Lung microvascular endothelial cell (primary cell): ENCODE data around the gene SNX25. TPM values are rescaled to one million over a fixed set of nuclear protein-coding genes. Genes with fewer than 3 reads are reported as not detected.

Experiments
- DNase-seq, 2 donors: peaks; one replicate each; pipeline versions ENCODE4 v3.0.0 to v3.0.0-alpha.2; 2010; ENCODE audit warnings: low read depth in 2 of 2
- total RNA-seq: library from RNA; depleted of rRNA; stranded (reverse); fragments of >200 nt; gene quantifications from 2 replicates; pipeline ENCODE4 v1.2.1, GENCODE V29; 2014

SNX25 gene
- total RNA-seq, 1 donor from 2014 or later, result 59.5 TPM

GRCh38 chr4:185259719-185260118 is 50.3 kb downstream of the SNX25 start:
- no peak for DNase-seq

DNA sequence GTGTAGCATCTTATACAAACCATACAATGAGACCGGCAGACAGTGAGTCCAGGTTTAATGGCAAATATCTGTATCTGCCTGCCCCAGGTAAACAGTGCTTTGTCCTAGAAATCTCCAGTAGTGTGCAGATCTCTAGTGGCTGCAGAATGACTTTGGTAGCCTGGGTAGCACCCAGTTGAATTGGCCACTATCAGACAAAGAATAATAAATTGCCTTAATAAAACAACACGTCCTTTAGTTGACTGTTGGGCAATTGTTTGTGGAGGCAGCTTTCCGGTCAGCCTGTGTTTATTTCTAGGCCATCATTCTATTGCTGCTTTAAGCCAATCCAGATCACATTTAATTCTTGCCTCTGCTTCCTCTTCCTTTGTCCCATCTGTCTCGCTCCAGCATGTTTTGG is 52.5 kb downstream of the SNX25 start:
- peak; percentile 22 to 31 for DNase-seq

- DNase-seq, result no peak
Observed at GRCh38 chr4:185263419-185263818, 54.0 kb downstream of the SNX25 start.

DNA sequence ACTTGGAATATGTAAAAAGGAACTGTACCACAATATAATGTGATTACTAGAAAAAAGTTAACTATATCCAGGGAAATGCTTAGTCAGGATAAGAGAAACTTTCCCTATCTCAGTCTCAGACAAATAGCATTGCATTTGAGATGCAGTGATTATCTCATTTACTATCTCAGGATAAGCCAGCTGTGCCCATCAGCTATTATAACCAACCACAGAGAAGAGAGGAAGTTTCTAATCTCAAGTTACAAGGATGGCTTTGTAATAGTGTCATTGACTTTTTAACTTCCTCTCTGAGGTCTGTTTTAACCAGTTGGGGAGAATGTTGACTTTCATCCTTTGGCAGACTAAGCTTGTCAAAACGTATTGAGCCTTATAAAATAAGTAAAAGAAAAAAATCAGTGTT is 56.5 kb downstream of the SNX25 start:
- peak in 1 of 2 donors; percentile 39 for DNase-seq

GRCh38 chr4:185269286-185269685 is 59.9 kb downstream of the SNX25 start:
- DNase-seq, result no peak

DNA sequence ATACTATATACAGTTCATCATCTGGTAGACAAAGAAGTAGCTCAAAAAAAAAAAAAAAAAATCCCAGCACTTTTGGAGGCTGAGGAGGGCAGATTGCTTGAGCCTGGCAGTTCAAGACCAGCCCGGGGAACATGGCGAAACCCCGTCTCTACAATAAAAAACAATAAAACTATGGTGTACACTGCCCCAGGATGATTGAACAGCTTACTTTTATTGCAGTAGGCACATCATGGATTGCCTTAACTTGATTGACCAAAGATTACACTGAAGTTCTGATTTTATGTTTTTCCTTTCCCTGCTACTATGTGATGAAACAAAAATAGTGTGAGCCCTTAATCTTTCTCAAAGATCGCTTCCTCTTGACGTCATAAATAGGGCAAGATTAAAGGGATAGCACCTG is 60.6 kb downstream of the SNX25 start:
- DNase-seq, result no peak

DNA sequence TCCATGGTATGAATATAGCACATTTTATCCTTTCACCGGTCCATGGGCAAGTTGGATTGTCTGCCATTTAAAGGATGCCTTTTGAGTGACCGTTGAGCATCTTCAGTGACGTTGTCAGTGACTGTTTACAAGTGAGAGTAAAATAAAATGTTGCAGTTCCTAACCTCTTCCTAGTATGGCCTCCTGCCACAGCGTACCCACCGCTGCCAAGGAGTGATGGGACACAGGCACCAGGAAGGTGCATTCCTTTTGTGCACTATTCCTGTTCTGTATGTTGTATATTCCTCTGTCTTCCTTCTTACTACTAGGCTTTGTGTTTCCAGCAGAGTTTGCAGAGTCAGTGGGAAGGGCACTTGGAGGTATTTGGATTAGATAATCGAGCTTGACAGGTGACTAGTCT is 61.5 kb downstream of the SNX25 start:
- no peak for DNase-seq

DNA sequence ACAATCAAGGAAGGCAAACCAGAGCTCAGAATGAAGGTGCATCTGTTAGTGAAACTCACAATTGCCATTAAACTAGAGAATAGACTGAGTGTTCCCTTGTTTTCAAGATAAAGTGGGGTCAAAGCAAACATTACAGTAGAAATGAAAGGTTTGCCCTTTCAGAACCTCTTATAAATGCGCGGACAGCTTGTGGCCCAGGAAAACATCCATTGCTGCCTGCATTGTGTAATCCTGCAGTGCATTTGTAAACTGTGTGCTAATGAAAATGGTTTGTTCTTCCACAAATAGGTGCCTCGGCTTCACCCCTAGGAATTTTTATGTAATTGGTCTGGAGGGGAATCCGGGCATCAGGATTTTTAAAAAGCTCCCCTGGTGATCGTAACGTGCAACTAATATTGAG is 62.8 kb downstream of the SNX25 start:
- no peak for DNase-seq

GRCh38 chr4:185275501-185275900 is 66.1 kb downstream of the SNX25 start:
- no peak for DNase-seq

- peak in 1 of 2 donors; percentile 16 for DNase-seq
Observed at GRCh38 chr4:185276036-185276435, 66.6 kb downstream of the SNX25 start.

DNA sequence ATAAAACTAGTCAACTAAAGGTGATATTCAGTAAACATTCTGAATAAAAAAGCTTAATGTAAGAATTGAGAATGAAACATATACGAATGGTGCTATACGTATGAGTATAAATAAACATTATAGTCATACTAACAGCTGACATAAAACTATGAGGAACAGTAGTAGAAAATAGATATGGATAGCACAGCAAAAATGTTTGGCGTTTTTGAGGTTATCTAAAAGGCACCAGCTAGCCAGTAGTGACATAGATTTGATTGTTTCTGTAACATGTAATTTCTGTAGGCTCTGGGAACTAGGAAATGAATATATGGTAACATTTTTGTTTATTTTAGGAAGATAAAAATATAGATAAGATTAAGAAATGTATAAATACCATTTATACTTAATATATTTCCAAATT is 69.3 kb downstream of the SNX25 start:
- DNase-seq, result no peak

DNA sequence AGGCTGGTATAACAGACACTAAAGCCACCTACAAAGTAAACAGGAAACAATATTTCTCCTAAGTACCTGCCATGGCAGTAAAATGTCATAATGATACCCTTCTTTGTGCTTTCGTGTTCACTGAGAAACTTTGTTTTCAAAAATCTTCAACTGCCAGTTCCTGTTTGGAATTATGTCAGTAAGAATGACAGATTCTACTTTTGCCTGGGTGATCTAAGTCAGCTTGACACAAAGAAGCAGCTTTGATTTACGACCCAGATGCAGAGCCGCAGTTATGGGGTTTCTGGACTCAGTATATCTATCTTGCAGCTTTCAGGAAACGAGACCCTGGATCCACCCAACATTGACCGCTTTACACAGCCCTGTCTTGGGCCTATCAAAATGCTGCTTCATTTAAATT is 71.2 kb downstream of the SNX25 start:
- DNase-seq, result peak in 1 of 2 donors; percentile 7

DNA sequence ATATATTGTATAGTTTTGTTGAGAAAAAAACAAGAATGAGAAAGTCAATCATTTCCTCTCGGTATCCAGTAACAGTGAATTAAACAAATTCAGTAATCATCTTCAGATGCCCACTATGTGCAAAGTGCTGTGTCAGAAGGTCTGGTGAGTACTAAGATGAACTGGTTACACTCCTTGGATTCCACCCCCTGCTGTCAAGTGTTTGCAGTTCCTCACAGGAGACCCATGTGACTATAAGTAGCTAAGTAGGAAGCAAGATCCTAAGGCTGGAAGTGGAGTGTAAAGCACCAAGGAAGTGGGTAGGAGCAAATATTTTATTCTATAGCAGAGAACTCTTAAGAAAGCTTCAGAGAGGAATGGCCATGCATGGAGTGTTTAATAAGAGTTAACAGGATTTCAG is 73.6 kb downstream of the SNX25 start:
- peak in 1 of 2 donors; percentile 14 for DNase-seq

DNA sequence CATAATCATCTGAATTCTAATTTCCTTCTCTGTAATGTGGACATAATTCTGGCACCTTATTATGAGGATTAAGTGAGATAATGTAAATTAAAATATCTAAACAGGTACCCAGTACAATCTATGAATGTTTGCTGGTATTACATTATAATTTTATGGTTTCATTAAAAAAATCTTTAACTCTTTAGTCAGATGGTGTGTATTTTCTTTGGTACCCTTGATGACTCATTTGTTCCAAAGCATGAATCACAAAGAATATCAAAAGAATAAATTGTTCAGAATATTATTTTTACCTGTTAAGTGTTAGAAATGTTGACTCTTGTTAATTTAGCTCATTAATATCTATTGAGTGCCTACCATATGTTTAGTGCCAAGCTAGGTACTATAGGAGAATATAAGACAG is 74.3 kb downstream of the SNX25 start:
- peak; percentile 59 to 61 for DNase-seq

DNA sequence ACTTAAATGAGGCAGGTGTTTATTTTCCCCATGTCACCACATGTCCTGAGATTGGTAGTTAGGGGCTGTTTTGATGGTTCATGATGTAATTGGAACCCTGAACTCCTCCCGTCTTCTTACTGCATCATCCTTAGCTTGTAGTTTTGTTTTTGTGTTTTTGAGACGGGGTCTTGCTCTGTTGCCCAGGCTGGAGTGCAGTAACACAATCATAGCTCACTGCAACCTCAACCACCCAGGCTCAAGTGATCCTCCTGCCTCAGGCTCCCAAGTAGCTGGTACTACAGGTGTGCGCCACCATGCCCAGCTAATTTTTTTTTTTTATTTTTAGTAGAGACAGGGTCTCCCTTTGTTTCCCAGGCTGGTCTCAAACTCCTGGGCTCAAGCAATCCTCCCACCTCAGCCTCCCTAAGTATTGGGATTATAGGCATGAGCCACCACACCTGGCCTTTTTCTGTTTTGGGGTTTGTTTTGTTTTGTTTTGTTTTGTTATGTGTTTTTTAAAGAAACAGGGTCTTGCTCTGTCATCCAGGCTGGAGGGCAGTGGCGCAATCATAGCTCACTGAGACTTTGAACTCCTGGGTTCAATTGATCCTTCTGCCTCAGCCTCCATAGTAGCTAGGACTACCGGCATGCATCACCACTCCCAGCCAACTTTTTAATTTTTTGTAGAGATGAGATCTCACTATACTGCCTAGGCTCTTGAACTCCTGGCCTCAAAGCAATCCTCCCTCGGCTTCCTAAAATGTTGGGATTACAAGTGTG is 76.4 kb downstream of the SNX25 start:
- no peak for DNase-seq

DNA sequence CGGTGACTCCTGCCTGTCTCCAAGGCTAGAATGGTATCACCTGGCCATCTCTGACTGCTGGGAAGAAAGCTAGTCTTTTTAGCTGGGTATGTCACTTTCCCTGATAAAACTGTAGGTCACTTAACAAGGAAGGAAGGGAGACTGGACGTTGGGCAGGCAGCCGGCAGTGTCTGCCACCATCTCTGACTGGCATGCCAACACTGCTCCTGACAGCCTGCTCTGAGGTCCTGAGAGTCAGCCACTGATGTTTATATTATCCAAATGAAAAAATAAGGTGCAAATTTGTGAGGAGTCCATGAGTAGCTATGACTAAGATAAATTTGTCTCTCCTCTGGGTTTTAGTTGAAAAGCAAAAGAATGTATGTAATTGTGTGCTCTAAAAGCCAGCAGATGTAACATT is 77.2 kb downstream of the SNX25 start:
- DNase-seq, result no peak

DNA sequence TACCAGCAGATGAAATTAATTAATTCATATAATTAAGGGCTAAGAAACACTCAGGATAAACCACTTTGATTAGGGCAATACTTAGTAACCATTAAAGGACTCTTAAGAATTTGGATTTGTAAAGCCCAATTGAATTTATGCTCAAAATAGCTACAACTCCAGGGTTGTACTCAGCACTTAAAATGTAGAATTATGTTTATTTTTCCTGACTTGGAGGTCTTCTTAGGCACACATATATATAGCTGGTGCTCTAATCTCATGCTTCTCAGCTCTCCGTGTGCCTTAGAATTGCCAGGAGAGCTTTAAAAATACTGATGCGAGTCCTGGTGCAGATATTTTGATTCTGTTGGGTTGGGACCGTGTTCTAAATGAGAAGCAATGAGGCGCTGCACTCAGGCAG is 77.6 kb downstream of the SNX25 start:
- no peak for DNase-seq

DNA sequence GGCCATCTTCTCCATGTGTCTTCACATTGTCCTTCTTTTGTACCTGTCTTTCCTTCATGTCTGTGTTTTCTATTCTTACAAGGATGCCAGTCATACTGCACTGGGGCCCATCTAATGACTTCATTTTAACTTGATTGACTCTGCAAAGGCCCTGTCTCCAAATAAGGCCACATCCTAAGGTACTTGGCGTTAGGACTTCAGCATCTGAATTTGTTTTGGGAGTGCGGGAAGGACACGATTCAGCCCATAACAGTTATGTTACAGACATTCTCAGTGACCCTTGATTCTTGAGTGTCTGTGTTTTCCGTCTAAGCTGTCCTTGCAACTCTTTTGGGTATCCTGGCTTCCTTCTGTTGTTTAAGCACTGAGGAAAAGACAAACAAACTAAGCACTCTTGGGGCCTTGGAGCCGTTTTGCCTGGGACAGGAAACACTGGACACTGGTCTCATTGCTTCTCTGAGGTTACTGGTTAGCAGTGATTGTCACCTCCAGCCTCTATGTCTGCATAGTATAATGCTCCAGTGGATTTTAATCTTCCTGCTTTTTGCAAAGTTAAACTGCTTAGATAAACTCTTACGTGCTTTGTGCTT is 80.7 kb downstream of the SNX25 start:
- no peak for DNase-seq

DNA sequence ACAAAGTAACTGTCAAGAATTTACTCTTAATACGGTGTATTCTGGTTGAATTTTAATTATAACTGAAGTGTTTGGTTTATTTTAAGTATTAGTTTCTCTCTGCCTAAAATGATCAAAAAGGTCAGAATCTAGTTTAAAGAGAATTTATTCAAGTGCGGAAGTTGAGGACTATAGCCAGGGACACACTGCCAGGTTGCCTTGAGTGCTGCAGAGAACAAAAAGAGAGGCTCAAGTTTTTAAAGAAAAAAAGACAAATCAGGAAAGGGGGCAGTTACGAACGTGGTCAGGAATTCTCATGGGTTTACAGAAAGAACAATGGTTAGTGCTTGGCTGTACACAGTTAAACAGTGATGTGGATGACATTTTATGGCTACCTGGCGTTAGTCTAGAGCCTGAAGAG is 81.3 kb downstream of the SNX25 start:
- no peak for DNase-seq

GRCh38 chr4:185293202-185293601 is 83.8 kb downstream of the SNX25 start:
- no peak for DNase-seq

- no peak for DNase-seq
Observed at GRCh38 chr4:185296665-185297460, 87.5 kb downstream of the SNX25 start.

GRCh38 chr4:185298728-185299430 is 89.5 kb downstream of the SNX25 start:
- DNase-seq, result no peak
